GM10266 (cell line): Measurements from ENCODE around the gene ID3.

Experiments used
- DNase-seq: peaks from one replicate; pipeline ENCODE4 v3.0.0; 2012; ENCODE audit errors: extremely low spot score
- CTCF ChIP-seq: IDR thresholded peaks from 2 replicates; pipeline ENCODE4 v1.5.1; 2012; ENCODE audit warnings: mild to moderate bottlenecking, low read depth; ENCODE audit not compliant: control insufficient read depth, insufficient read depth; ENCODE audit errors: missing control alignments

Gene ID3

GRCh38 chr1:23527366-23527765, 31.9 kb downstream of the ID3 start:
- no peak for DNase-seq

GRCh38 chr1:23526329-23527041, 32.8 kb downstream of the ID3 start:
- no peak for TF ChIP-seq CTCF
- no peak for DNase-seq

More at GRCh38 chr1:23527366-23527765, 31.9 kb downstream of the ID3 start:
- TF ChIP-seq CTCF, result no peak

- no peak for TF ChIP-seq CTCF
- DNase-seq, result peak; percentile 59
Observed at GRCh38 chr1:23525558-23526250, 33.6 kb downstream of the ID3 start.

GRCh38 chr1:23524716-23525401, 34.4 kb downstream of the ID3 start:
- TF ChIP-seq CTCF, result no peak
- DNase-seq, result no peak

GRCh38 chr1:23524163-23524562, 35.1 kb downstream of the ID3 start:
- DNase-seq, result no peak
- no peak for TF ChIP-seq CTCF

GRCh38 chr1:23522244-23522982, 36.9 kb downstream of the ID3 start:
- peak; percentile 53 for DNase-seq
- no peak for TF ChIP-seq CTCF
